Type B pancreatic cell (in vitro differentiated cells): ENCODE measurements around the gene HS6ST1. TPM values are rescaled to one million over a fixed set of nuclear protein-coding genes. Genes with fewer than 3 reads are reported as not detected.
A peak's percentile ranks its signal among the peaks of the same experiment; 100 is the strongest.

ENCODE experiments used
- DNase-seq: peaks from one replicate; pipeline ENCODE4 v3.0.0; 2021; ENCODE audit warnings: mixed read lengths; ENCODE audit not compliant: unreplicated experiment; ENCODE audit errors: extremely low spot score
- H3K27ac Mint-ChIP-seq: 2 replicates; pipeline ENCODE4 v1.8.0; 2021; ENCODE audit warnings: mild to moderate bottlenecking, mixed read lengths
- H3K27me3 Mint-ChIP-seq: 2 replicates; pipeline ENCODE4 v1.8.0; 2021; ENCODE audit warnings: mixed read lengths
- H3K36me3 Mint-ChIP-seq: 2 replicates; pipeline ENCODE4 v1.8.0; 2021; ENCODE audit warnings: mixed read lengths
- H3K4me1 Mint-ChIP-seq: one replicate; pipeline ENCODE4 v1.8.0; 2021; ENCODE audit warnings: mixed read lengths; ENCODE audit not compliant: unreplicated experiment
- H3K4me3 Mint-ChIP-seq: 2 replicates; pipeline ENCODE4 v1.8.0; 2021; ENCODE audit warnings: mild to moderate bottlenecking, mixed read lengths
- H3K9me3 Mint-ChIP-seq: 2 replicates; pipeline ENCODE4 v1.8.0; 2021; ENCODE audit warnings: mixed read lengths
- total RNA-seq: library from RNA; stranded (reverse); gene quantifications from 2 replicates; pipeline ENCODE4 v1.2.1, GENCODE V29; 2021; ENCODE audit warnings: low replicate concordance
- TF ChIP-seq, protein P1 (sequence below): fragments of 200-600 bp; sonication (generic); conservative IDR thresholded peaks from 2 replicates; pipeline ENCODE4 v1.5.0; 2021; ENCODE audit warnings: antibody characterized with exemption, mild to moderate bottlenecking

HS6ST1 gene
- total RNA-seq, 1 donor from 2014 or later = 75.2 TPM

DNA sequence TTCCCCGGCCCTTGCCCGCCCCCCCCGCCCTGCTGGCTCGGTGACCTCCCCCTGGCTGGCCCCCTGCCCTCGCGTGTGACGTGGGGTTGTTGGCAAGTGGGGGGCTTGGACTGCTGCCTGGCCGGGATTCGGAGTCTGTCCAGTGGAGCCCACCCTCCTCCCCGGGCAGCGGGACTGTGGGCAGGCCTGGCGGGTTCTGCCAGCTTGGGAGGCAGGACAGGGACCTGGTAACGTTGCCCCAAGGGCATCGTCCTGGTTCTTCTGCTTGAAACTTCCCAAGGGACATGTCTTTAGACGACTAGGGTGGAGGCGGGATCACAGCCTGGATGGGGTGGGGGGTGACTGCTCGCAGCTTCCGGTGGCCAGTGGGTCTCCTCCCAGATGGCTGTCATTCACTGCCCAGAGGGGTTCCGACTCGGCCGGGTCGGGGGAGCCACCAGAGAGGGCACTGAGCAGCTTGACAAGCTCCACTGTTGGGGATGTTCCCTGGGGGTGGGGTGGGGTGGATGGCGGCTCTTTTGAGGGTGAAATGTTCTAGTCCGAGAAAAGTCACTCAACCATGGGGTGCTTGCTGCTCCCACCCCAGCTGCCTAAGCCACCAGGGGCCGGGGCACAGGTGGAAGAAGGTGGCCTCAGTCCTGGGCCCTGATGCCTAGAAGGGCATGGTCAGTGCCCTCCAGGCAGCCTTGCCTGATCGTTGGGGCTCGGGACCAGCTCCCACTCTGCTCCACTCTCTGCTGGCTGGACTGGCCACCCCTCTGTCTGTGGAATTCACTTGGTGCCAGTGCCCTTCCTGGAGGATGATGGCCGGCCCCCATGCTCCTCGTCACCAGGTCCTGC, 4.3 kb upstream of the HS6ST1 start:
- TF ChIP-seq, protein P1, sequence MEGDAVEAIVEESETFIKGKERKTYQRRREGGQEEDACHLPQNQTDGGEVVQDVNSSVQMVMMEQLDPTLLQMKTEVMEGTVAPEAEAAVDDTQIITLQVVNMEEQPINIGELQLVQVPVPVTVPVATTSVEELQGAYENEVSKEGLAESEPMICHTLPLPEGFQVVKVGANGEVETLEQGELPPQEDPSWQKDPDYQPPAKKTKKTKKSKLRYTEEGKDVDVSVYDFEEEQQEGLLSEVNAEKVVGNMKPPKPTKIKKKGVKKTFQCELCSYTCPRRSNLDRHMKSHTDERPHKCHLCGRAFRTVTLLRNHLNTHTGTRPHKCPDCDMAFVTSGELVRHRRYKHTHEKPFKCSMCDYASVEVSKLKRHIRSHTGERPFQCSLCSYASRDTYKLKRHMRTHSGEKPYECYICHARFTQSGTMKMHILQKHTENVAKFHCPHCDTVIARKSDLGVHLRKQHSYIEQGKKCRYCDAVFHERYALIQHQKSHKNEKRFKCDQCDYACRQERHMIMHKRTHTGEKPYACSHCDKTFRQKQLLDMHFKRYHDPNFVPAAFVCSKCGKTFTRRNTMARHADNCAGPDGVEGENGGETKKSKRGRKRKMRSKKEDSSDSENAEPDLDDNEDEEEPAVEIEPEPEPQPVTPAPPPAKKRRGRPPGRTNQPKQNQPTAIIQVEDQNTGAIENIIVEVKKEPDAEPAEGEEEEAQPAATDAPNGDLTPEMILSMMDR = no peak
- Mint-ChIP-seq H3K27ac (peak overlapping the region; percentile 34), H3K4me3 (peak overlapping the region; percentile 81), H3K27me3 (peaks cover 4% of the 10 kb centered on the region), H3K4me1 (peaks cover 17% of the 10 kb centered on the region), H3K9me3 (no peaks in the 10 kb centered on the region), H3K36me3 (no peaks in the 10 kb centered on the region)
- DNase-seq = peak; percentile 68

DNA sequence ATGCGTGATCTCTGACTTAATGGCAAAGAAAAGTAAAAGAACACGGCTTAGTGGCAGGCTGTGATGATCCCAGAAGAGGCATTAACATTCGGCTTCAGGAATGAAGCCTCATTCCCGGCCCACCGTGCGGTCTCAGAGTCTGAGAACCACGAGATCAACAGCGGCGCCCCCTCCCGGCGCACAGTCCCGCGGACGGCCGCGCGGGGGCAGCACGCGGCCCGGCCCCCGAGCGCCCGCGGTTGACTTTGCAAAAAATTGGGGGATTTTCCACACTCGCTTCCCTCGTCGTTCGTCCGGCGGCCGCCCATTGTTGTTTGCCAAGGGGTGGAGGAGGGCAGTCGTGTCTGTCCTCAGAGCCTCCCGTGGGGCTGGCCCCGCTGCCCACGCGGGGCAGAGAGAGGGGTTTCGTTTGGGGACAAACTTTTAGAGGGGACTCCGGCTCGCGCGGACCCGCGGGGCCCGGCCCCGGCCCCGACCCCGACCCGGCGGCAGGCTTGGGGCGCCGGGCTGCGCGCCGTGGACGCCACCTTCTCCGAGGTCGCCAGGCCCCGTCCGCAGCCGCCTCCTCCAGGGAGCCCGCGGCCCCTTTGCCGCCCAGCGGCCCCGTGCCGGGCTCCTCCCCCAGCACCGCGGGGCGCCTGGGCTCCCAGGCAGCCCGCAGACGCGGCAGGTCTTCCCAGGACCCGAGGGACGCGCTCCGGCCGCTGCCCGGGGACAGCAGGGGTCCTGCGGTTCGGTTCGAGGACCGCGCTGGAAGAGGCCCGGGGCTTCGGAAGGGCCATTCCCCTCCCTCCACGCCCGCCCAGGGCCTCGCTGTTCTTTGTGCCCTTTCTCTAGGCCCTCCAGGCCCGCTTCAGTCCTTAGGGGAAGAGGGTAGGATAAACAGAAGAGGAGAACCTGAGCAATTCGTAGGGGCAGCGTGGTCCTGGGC, 3.4 kb upstream of the HS6ST1 start:
- Mint-ChIP-seq H3K27me3 (peaks cover 4% of the 10 kb centered on the region), H3K4me1 (peaks cover 17% of the 10 kb centered on the region), H3K27ac (peak overlapping the region; percentile 64), H3K9me3 (no peaks in the 10 kb centered on the region), H3K4me3 (peak overlapping the region; percentile 85), H3K36me3 (no peaks in the 10 kb centered on the region)
- TF ChIP-seq, protein P1 = peak; percentile 99
- DNase-seq = peak; percentile 93

- Mint-ChIP-seq H3K9me3 (no peaks in the 10 kb centered on the region), H3K36me3 (no peaks in the 10 kb centered on the region), H3K4me3 (peak overlapping the region; percentile 85), H3K27me3 (peaks cover 4% of the 10 kb centered on the region), H3K4me1 (peaks cover 25% of the 10 kb centered on the region), H3K27ac (peak overlapping the region; percentile 64)
- TF ChIP-seq, protein P1 = no peak
- no peak for DNase-seq
Observed at GRCh38 chr2:128320906-128321771, 2.5 kb upstream of the HS6ST1 start.

DNA sequence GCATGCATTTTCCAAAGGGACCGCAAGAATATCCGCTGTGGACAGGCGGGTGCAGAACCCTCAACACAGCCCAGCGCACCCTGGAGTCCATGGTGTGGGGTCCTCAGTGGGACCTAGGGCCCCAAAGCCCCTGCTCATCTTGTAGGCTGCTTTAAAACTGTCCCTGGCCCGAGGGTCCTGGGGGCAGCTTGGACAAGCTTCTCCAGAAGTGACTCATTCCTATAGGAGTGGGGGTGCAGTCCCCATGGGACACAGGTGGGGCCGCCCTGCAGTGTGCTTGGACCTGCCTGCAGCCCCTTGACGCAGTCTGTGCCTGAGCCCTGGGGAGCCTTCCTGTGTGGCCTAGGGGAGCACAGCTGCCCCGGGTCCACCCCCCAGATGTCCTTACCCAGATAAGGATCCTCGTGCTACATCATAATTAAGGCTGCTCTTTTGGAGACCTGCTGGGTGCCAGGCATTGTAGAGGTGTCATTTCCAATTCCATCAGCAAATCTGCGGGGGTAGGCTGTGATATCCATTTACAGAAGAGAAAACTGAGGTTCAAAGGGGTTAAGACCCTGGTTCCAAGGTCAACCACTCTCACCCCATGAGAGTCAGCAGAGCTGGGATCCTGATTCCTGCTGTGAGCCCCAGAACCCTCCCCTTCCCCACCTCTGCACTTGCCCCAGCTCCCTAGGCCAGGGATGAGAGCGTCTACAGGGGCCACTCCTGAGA, 1.7 kb upstream of the HS6ST1 start:
- TF ChIP-seq, protein P1 = no peak
- Mint-ChIP-seq H3K27me3 (peaks cover 4% of the 10 kb centered on the region), H3K4me3 (peak overlapping the region; percentile 75), H3K36me3 (no peaks in the 10 kb centered on the region), H3K4me1 (peaks cover 28% of the 10 kb centered on the region), H3K9me3 (no peaks in the 10 kb centered on the region), H3K27ac (no peak overlapping the region)
- no peak for DNase-seq
